Gastroesophageal sphincter (tissue), 4 donors: Measurements from ENCODE around the gene TMEM138. TPM values are rescaled to one million over a fixed set of nuclear protein-coding genes. Genes with fewer than 3 reads are reported as not detected.

Source experiments
- ATAC-seq: fragments of 150-250 bp; one replicate; pipeline ENCODE4 v1.9.1; 2016; ENCODE audit warnings: mild to moderate bottlenecking, moderate library complexity
- H3K27ac ChIP-seq, 4 donors: fragments of 200-600 bp; sonication (generic) in 3 of 4; 1 replicate in 3 of 4; 2 replicates in 1 of 4; pipeline ENCODE4 v1.5.1; 2016 to 2019
- H3K27me3 ChIP-seq: fragments of 200-600 bp; sonication (generic); one replicate; pipeline ENCODE4 v1.5.1; 2019
- H3K36me3 ChIP-seq, 2 donors: fragments of 200-600 bp; sonication (generic); one replicate each; pipeline ENCODE4 v1.5.1; 2019; ENCODE audit warnings: control low read depth in 1 of 2
- H3K4me1 ChIP-seq, 3 donors: fragments of 200-600 bp; sonication (generic); 1 replicate in 2 of 3; 2 replicates in 1 of 3; pipeline ENCODE4 v1.5.1; 2016 to 2019; ENCODE audit warnings: control low read depth in 2 of 3
- H3K4me3 ChIP-seq, 2 donors: fragments of 200-600 bp; sonication (generic); one replicate each; pipeline ENCODE4 v1.5.1; 2019; ENCODE audit warnings: mild to moderate bottlenecking in 1 of 2, moderate library complexity in 1 of 2
- H3K9me3 ChIP-seq, 3 donors: fragments of 200-600 bp; sonication (generic); one replicate each; pipeline ENCODE4 v1.5.1; 2017 to 2019; ENCODE audit warnings: control low read depth in 2 of 3
- EP300 ChIP-seq: sonication (generic); formaldehyde crosslinking; IDR thresholded peaks from one replicate; pipeline ENCODE4 v1.6.1; 2017; ENCODE audit warnings: antibody characterized with exemption, mild to moderate bottlenecking
- POLR2A ChIP-seq, 2 donors: fragments of 450-650 bp; IDR thresholded peaks; one replicate each; pipeline ENCODE4 v1.6.1; 2017; ENCODE audit warnings: antibody characterized with exemption in 2 of 2, mild to moderate bottlenecking in 2 of 2, moderate library complexity in 1 of 2
- POLR2AphosphoS5 ChIP-seq: sonication (generic); formaldehyde crosslinking; IDR thresholded peaks from one replicate; pipeline ENCODE4 v1.6.1; 2017; ENCODE audit warnings: antibody characterized with exemption
- WGBS, 2 donors: methylation state at CpG; one replicate each; pipeline ENCODE4 v1.1.5; 2018; ENCODE audit warnings: low coverage in 1 of 2; 5-methylcytosine and 5-hydroxymethylcytosine counted together
- total RNA-seq, 4 donors: library from RNA; depleted of rRNA; stranded (reverse); fragments of >200 nt; gene quantifications; one replicate each; pipeline ENCODE4 v1.1.0, GENCODE V29; 2016
- TF ChIP-seq, protein P1 (sequence below), 4 experiments: fragments of 200-600 bp in 2 of 4; fragments of 450-650 bp in 2 of 4; sonication (generic) in 1 of 4; IDR thresholded peaks; one replicate each; pipeline ENCODE4 v1.5.1; 2017 to 2019; ENCODE audit warnings: antibody characterized with exemption in 4 of 4, mild to moderate bottlenecking in 2 of 4, moderate library complexity in 2 of 4

The TMEM138 gene
- total RNA-seq, 4 donors from 2014 or later = 18.3 to 37.0 (median 21.7) TPM

DNA sequence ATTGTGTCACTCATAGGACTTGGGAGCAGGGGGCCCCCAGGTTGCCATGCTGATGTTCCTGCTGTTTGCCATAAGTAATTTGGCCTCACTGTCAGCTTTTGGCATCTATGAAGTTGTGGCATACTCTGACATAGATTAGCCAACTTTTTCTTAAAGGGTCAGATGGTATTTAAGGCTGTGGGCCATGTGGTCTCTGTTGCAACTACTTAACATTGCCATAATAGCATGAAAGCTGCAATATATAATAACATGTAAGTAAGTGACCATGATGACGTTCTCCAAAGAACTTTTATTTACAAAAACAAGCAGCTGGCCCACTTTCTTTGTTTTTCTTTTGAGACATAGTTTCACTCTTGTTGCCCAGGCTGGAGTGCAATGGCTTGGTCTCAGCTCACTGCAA is 28.0 kb downstream of the TMEM138 start:
- H3K27me3 ChIP-seq = no peaks in the 10 kb centered on the region
- 47% methylated on average over 1 of the region's 1 CpG; no CpG with 5 or more reads in 1 of the 2 donors for WGBS, 2 donors
- H3K36me3 ChIP-seq = peaks cover 0 to 11% of the 10 kb centered on the region in 2 donors
- no peak overlapping the region for H3K27ac ChIP-seq
- H3K9me3 ChIP-seq = no peaks in the 10 kb centered on the region
- no peak for ATAC-seq
- TF ChIP-seq, protein P1, sequence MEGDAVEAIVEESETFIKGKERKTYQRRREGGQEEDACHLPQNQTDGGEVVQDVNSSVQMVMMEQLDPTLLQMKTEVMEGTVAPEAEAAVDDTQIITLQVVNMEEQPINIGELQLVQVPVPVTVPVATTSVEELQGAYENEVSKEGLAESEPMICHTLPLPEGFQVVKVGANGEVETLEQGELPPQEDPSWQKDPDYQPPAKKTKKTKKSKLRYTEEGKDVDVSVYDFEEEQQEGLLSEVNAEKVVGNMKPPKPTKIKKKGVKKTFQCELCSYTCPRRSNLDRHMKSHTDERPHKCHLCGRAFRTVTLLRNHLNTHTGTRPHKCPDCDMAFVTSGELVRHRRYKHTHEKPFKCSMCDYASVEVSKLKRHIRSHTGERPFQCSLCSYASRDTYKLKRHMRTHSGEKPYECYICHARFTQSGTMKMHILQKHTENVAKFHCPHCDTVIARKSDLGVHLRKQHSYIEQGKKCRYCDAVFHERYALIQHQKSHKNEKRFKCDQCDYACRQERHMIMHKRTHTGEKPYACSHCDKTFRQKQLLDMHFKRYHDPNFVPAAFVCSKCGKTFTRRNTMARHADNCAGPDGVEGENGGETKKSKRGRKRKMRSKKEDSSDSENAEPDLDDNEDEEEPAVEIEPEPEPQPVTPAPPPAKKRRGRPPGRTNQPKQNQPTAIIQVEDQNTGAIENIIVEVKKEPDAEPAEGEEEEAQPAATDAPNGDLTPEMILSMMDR (IDR thresholded peaks at IDR 0.05) = no peak
- no peak overlapping the region for H3K4me3 ChIP-seq
- H3K4me1 ChIP-seq = peaks cover 0 to 29% (median 7%) of the 10 kb centered on the region in 3 donors

DNA sequence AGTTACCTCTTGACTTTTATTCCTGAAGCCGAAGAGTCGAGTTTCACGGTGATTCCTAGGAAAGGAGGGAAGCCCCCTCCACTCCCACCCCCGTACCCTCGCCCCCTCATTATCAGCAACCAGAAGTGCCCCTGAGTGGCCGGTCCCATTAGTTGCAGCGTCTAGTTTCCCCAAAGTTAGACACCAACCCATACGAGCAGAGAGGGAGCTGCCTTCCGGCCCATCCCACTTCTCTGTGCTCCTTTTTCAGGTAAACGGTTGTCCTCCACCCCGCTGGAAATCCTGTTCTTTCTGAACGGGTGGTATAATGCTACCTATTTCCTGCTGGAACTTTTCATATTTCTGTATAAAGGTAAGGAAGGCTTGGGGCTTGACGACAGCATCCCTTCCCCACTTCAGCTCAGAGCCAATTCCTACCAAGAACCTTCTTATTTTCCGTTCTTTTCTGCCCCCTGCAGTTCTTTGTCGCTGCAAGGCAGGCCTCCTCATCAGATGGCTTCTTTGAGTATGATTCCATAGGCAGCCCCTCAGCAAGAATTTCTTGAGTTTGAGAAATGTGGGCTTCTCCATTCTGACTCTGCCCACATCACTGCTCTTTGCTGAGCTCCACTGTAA is 30.9 kb downstream of the TMEM138 start:
- Histone ChIP-seq H3K27me3 (no peaks in the 10 kb centered on the region), H3K9me3 (no peaks in the 10 kb centered on the region), H3K4me3 (peak overlapping the region; percentile 80 to 98), H3K27ac (peak overlapping the region; percentile 55 to 85 (median 82)), H3K36me3 (peaks cover 0 to 39% of the 10 kb centered on the region in 2 donors), H3K4me1 (peaks cover 0 to 21% (median 7%) of the 10 kb centered on the region in 3 donors)
- TF ChIP-seq EP300 (no peak), POLR2A (IDR thresholded peaks at IDR 0.05) (no peak), POLR2AphosphoS5 (no peak)
- TF ChIP-seq, protein P1 (IDR thresholded peaks at IDR 0.05) = no peak
- no peak for ATAC-seq
- WGBS, 2 donors = 0 to 3% methylated on average over 4 to 13 of the region's 15 CpGs

DNA sequence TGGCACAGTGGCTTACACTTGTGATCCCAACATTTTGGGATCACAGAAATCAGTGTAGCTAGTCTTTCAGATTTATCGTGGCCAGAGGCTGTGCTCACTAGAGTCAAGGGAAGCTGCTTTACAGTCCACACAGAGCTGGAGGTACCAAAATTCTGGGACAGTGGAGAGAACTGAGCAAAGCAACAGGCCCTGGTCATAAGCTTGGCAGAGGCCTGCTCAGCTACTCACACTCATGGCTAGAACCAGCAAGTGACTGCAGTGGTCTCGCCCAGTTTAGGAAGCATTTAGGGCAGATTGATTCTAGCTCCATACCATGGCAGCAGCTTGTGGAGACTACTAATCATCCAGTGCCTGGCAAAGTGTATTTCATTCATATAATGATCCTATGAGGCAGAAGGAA is 39.0 kb downstream of the TMEM138 start:
- TF ChIP-seq, protein P1 (IDR thresholded peaks at IDR 0.05) = no peak
- H3K4me3 ChIP-seq = no peak overlapping the region
- H3K27ac ChIP-seq = no peak overlapping the region
- WGBS, 2 donors = 60% methylated on average over 1 of the region's 2 CpGs; no CpG with 5 or more reads in 1 of the 2 donors
- peaks cover 0 to 87% of the 10 kb centered on the region in 2 donors for H3K36me3 ChIP-seq
- no peaks in the 10 kb centered on the region for H3K4me1 ChIP-seq
- no peaks in the 10 kb centered on the region for H3K9me3 ChIP-seq
- H3K27me3 ChIP-seq = no peaks in the 10 kb centered on the region
- no peak for ATAC-seq

DNA sequence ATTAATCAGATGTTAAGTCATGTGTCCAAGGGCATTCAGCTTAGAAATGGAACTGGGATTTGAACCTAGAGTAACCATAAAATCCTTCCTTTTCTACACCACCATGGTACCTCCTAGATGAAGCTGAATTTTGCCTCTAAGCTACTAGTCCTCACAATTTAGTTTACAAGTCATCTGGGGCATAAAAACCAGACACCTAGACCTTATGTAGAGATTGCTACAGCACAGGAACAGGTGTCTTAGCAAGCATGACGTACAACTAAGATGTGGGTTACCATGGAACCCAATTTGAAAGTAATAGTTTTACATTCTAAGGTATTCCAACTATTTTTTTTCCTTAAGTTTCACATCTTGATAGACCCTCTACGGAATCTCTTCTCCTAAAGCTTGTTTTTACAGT is 39.4 kb downstream of the TMEM138 start:
- Histone ChIP-seq H3K4me1 (no peaks in the 10 kb centered on the region), H3K36me3 (peaks cover 0 to 87% of the 10 kb centered on the region in 2 donors), H3K27ac (no peak overlapping the region), H3K27me3 (no peaks in the 10 kb centered on the region), H3K4me3 (no peak overlapping the region), H3K9me3 (no peaks in the 10 kb centered on the region)
- ATAC-seq = no peak
- TF ChIP-seq EP300 (no peak), POLR2AphosphoS5 (no peak), POLR2A (IDR thresholded peaks at IDR 0.05) (no peak)
- TF ChIP-seq, protein P1 (IDR thresholded peaks at IDR 0.05) = no peak
- WGBS, 2 donors = 79 to 92% methylated on average over 2 of the region's 2 CpGs

DNA sequence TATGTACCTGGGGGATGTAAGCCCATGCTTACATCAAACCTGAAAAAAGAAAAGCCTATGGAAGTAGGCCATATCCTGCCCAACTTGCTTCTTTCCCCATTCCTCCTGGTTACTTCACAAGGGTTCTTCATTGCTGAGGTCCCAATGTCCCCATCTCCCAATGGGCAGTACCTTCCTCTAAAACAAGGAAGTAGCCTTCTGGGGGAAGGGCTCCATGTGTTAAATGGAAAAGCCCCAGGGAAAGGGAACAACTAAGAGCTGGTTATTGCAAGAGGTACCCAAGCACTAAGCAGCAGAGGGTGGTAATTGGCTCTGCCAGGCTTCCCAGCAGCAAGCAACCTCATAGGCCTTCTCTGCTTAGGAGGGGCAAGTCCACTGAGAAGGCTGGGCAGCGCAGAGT is 41.5 kb downstream of the TMEM138 start:
- H3K9me3 ChIP-seq = no peaks in the 10 kb centered on the region
- TF ChIP-seq, protein P1 (IDR thresholded peaks at IDR 0.05) = no peak
- TF ChIP-seq POLR2AphosphoS5 = no peak
- TF ChIP-seq POLR2A (IDR thresholded peaks at IDR 0.05) = no peak
- TF ChIP-seq EP300 = no peak
- no peak for ATAC-seq
- H3K4me3 ChIP-seq = no peak overlapping the region
- 91% methylated on average over 1 of the region's 1 CpG; no CpG with 5 or more reads in 1 of the 2 donors for WGBS, 2 donors
- H3K27me3 ChIP-seq = no peaks in the 10 kb centered on the region
- peak overlapping the region in 3 of 4 donors; percentile 0 to 12 (median 11) for H3K27ac ChIP-seq
- H3K36me3 ChIP-seq = peaks cover 0 to 87% of the 10 kb centered on the region in 2 donors
- H3K4me1 ChIP-seq = no peaks in the 10 kb centered on the region
